ENCODE measurements around the gene NUDT4B. TPM values are rescaled to one million over a fixed set of nuclear protein-coding genes. Genes with fewer than 3 reads are reported as not detected.
"Not testable (repeated sequence)": the region's sequence is repeated elsewhere in the genome, so short reads cannot be mapped to it uniquely, and the experiment has no call there.

The NUDT4B gene
- polyA plus RNA-seq, 1 experiment: 19.6 TPM

- H3K27me3 ChIP-seq (ENCODE audit: control insufficient read depth, insufficient read depth, low read length); H3K36me3 ChIP-seq (ENCODE audit: control insufficient read depth, insufficient read depth, low read length); POLR2A ChIA-PET; H3K4me3 ChIP-seq (ENCODE audit: low read depth, low read length); DNase-seq (ENCODE audit: low read depth); CTCF ChIA-PET: not testable (repeated sequence)
Observed at GRCh38 chr1:148756231-148756630, 7.7 kb downstream of the NUDT4B start.

GRCh38 chr1:148757446-148757845, 8.9 kb downstream of the NUDT4B start:
- H3K4me3 ChIP-seq (ENCODE audit: low read depth, low read length); CTCF ChIA-PET; DNase-seq (ENCODE audit: low read depth): not testable (repeated sequence)

GRCh38 chr1:148758412-148758811, 9.8 kb downstream of the NUDT4B start:
- POLR2A ChIA-PET; DNase-seq (ENCODE audit: low read depth); CTCF ChIA-PET; H3K36me3 ChIP-seq (ENCODE audit: control insufficient read depth, insufficient read depth, low read length); H3K4me3 ChIP-seq (ENCODE audit: low read depth, low read length); H3K27me3 ChIP-seq (ENCODE audit: control insufficient read depth, insufficient read depth, low read length): not testable (repeated sequence)

More at GRCh38 chr1:148757446-148757845, 8.9 kb downstream of the NUDT4B start:
- H3K36me3 ChIP-seq (ENCODE audit: control insufficient read depth, insufficient read depth, low read length); H3K27me3 ChIP-seq (ENCODE audit: control insufficient read depth, insufficient read depth, low read length); POLR2A ChIA-PET: not testable (repeated sequence)

- CTCF ChIA-PET; H3K27me3 ChIP-seq (ENCODE audit: control insufficient read depth, insufficient read depth, low read length); H3K36me3 ChIP-seq (ENCODE audit: control insufficient read depth, insufficient read depth, low read length); POLR2A ChIA-PET; H3K4me3 ChIP-seq (ENCODE audit: low read depth, low read length); DNase-seq (ENCODE audit: low read depth): not testable (repeated sequence)
Observed at GRCh38 chr1:148758925-148759324, 10.4 kb downstream of the NUDT4B start.

- DNase-seq (ENCODE audit: low read depth); POLR2A ChIA-PET; H3K27me3 ChIP-seq (ENCODE audit: control insufficient read depth, insufficient read depth, low read length); H3K4me3 ChIP-seq (ENCODE audit: low read depth, low read length); H3K36me3 ChIP-seq (ENCODE audit: control insufficient read depth, insufficient read depth, low read length); CTCF ChIA-PET: not testable (repeated sequence)
Observed at GRCh38 chr1:148759749-148760148, 11.2 kb downstream of the NUDT4B start.

GRCh38 chr1:148760206-148760605, 11.6 kb downstream of the NUDT4B start:
- DNase-seq (ENCODE audit: low read depth); H3K27me3 ChIP-seq (ENCODE audit: control insufficient read depth, insufficient read depth, low read length); POLR2A ChIA-PET; CTCF ChIA-PET; H3K4me3 ChIP-seq (ENCODE audit: low read depth, low read length); H3K36me3 ChIP-seq (ENCODE audit: control insufficient read depth, insufficient read depth, low read length): not testable (repeated sequence)

- H3K36me3 ChIP-seq (ENCODE audit: control insufficient read depth, insufficient read depth, low read length); H3K27me3 ChIP-seq (ENCODE audit: control insufficient read depth, insufficient read depth, low read length); DNase-seq (ENCODE audit: low read depth); H3K4me3 ChIP-seq (ENCODE audit: low read depth, low read length); CTCF ChIA-PET; POLR2A ChIA-PET: not testable (repeated sequence)
Observed at GRCh38 chr1:148761360-148761759, 12.8 kb downstream of the NUDT4B start.

- DNase-seq (ENCODE audit: low read depth); H3K27me3 ChIP-seq (ENCODE audit: control insufficient read depth, insufficient read depth, low read length); CTCF ChIA-PET; H3K36me3 ChIP-seq (ENCODE audit: control insufficient read depth, insufficient read depth, low read length); H3K4me3 ChIP-seq (ENCODE audit: low read depth, low read length); POLR2A ChIA-PET: not testable (repeated sequence)
Observed at GRCh38 chr1:148765238-148766019, 16.9 kb downstream of the NUDT4B start.

- DNase-seq (ENCODE audit: low read depth); H3K36me3 ChIP-seq (ENCODE audit: control insufficient read depth, insufficient read depth, low read length); H3K4me3 ChIP-seq (ENCODE audit: low read depth, low read length); CTCF ChIA-PET; H3K27me3 ChIP-seq (ENCODE audit: control insufficient read depth, insufficient read depth, low read length); POLR2A ChIA-PET: not testable (repeated sequence)
Observed at GRCh38 chr1:148768541-148768940, 20.0 kb downstream of the NUDT4B start.

GRCh38 chr1:148769495-148769894, 20.9 kb downstream of the NUDT4B start:
- H3K4me3 ChIP-seq (ENCODE audit: low read depth, low read length); H3K36me3 ChIP-seq (ENCODE audit: control insufficient read depth, insufficient read depth, low read length); DNase-seq (ENCODE audit: low read depth); H3K27me3 ChIP-seq (ENCODE audit: control insufficient read depth, insufficient read depth, low read length); CTCF ChIA-PET; POLR2A ChIA-PET: not testable (repeated sequence)

GRCh38 chr1:148773690-148774089, 25.1 kb downstream of the NUDT4B start:
- POLR2A ChIA-PET: not testable (repeated sequence)

GRCh38 chr1:148774102-148774501, 25.5 kb downstream of the NUDT4B start:
- H3K27me3 ChIP-seq (ENCODE audit: control insufficient read depth, insufficient read depth, low read length); H3K36me3 ChIP-seq (ENCODE audit: control insufficient read depth, insufficient read depth, low read length); DNase-seq (ENCODE audit: low read depth); CTCF ChIA-PET; H3K4me3 ChIP-seq (ENCODE audit: low read depth, low read length); POLR2A ChIA-PET: not testable (repeated sequence)

More at GRCh38 chr1:148773690-148774089, 25.1 kb downstream of the NUDT4B start:
- CTCF ChIA-PET; DNase-seq (ENCODE audit: low read depth); H3K27me3 ChIP-seq (ENCODE audit: control insufficient read depth, insufficient read depth, low read length); H3K36me3 ChIP-seq (ENCODE audit: control insufficient read depth, insufficient read depth, low read length); H3K4me3 ChIP-seq (ENCODE audit: low read depth, low read length): not testable (repeated sequence)

GRCh38 chr1:148775263-148775662, 26.7 kb downstream of the NUDT4B start:
- DNase-seq (ENCODE audit: low read depth); POLR2A ChIA-PET; CTCF ChIA-PET; H3K36me3 ChIP-seq (ENCODE audit: control insufficient read depth, insufficient read depth, low read length); H3K27me3 ChIP-seq (ENCODE audit: control insufficient read depth, insufficient read depth, low read length); H3K4me3 ChIP-seq (ENCODE audit: low read depth, low read length): not testable (repeated sequence)

- CTCF ChIA-PET; DNase-seq (ENCODE audit: low read depth); H3K4me3 ChIP-seq (ENCODE audit: low read depth, low read length); POLR2A ChIA-PET; H3K36me3 ChIP-seq (ENCODE audit: control insufficient read depth, insufficient read depth, low read length); H3K27me3 ChIP-seq (ENCODE audit: control insufficient read depth, insufficient read depth, low read length): not testable (repeated sequence)
Observed at GRCh38 chr1:148777649-148778048, 29.1 kb downstream of the NUDT4B start.
